Mucosa of stomach (tissue), 1 donor: ENCODE data around the gene DBN1.

Experiments used
- H3K27me3 ChIP-seq: one replicate; pipeline ENCODE4 v1.7.0; 2013; ENCODE audit warnings: mild to moderate bottlenecking, low read length; ENCODE audit not compliant: control insufficient read depth, insufficient read depth
- H3K36me3 ChIP-seq: one replicate; pipeline ENCODE4 v1.7.0; 2013; ENCODE audit warnings: low read length; ENCODE audit not compliant: control insufficient read depth, insufficient read depth
- H3K4me1 ChIP-seq: one replicate; pipeline ENCODE4 v1.7.0; 2013; ENCODE audit warnings: mild to moderate bottlenecking, low read length; ENCODE audit not compliant: control insufficient read depth, insufficient read depth
- H3K4me3 ChIP-seq: one replicate; pipeline ENCODE4 v1.7.0; 2013; ENCODE audit warnings: low read length
- H3K9ac ChIP-seq: one replicate; pipeline ENCODE4 v1.7.0; 2013; ENCODE audit warnings: mild to moderate bottlenecking, low read length, moderate library complexity
- H3K9me3 ChIP-seq: one replicate; pipeline ENCODE4 v1.7.0; 2013; ENCODE audit warnings: mild to moderate bottlenecking, low read length, moderate library complexity; ENCODE audit not compliant: control insufficient read depth
- donor health status: Pancreatic carcinoma.

The DBN1 gene

DNA sequence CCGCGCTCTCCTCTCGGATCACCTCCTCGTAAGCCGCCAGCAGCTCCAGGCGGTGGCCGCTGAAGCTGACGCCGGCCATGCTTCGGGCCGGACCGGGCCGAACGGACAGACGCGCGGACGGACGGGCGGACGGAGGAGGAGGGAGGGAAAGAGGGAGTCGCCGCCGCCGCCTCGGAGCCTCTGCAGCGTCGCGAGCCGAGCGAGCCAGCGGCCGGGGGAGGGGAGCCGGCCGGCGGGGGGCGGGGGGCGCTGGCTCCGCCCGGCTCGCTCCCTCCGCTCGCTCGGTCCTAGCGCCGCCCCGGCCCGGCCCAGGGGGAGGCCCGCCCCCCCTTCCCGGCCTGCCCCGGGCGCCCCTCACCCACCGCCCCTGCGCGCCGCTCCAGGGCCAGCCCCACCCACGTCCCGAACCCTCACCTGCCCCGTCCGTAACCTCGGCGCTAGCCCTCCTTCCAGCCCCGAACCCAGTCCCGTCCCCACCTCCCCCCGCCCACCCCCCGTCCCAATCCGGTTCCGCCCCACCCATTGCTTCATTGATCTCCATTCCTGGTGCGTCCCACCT lies at the start of gene DBN1:
TSS of gene DBN1 (minus strand) at position 192 of the 559 bp plus-strand sequence. CDS start at position 79, 113 bp downstream.
- H3K9me3 ChIP-seq, result no peaks in the 10 kb centered on the region
- H3K27me3 ChIP-seq, result peaks cover 26% of the 10 kb centered on the region
- peak within 1 kb of the TSS; percentile 47 for H3K9ac ChIP-seq
- H3K36me3 ChIP-seq, result no peaks in the 10 kb centered on the region
- H3K4me3 ChIP-seq, result no peak within 1 kb of the TSS
- peaks cover 15% of the 10 kb centered on the region for H3K4me1 ChIP-seq

GRCh38 chr5:177520916-177521513 lies 47.6 kb upstream of the DBN1 start:
- Histone ChIP-seq H3K9ac (no peak overlapping the region), H3K4me1 (peaks cover 3% of the 10 kb centered on the region), H3K27me3 (no peaks in the 10 kb centered on the region), H3K36me3 (peaks cover 18% of the 10 kb centered on the region), H3K4me3 (no peak overlapping the region), H3K9me3 (no peaks in the 10 kb centered on the region)

DNA sequence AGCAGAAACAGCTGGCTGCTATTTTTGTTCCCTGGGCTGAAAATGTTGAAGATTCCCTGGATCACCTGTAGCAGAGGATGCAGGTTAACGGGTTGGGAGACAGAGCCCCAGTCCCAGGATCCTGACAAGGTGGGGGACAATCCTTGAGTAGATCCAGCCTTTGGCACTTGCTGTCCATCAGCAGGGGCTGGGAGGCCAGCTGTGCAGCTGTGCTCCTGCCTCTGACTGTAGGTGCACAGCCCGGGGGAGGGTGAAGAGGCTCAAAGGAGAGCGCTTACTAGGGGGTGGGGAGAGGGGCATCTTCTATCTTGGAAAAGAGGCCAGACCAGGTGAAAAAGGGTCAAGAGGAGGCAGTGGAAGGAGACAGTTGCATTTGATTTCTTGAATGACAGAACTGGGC lies 46.8 kb upstream of the DBN1 start:
- no peak overlapping the region for H3K9ac ChIP-seq
- no peaks in the 10 kb centered on the region for H3K9me3 ChIP-seq
- H3K27me3 ChIP-seq, result no peaks in the 10 kb centered on the region
- peaks cover 8% of the 10 kb centered on the region for H3K4me1 ChIP-seq
- H3K36me3 ChIP-seq, result peaks cover 18% of the 10 kb centered on the region
- H3K4me3 ChIP-seq, result no peak overlapping the region

DNA sequence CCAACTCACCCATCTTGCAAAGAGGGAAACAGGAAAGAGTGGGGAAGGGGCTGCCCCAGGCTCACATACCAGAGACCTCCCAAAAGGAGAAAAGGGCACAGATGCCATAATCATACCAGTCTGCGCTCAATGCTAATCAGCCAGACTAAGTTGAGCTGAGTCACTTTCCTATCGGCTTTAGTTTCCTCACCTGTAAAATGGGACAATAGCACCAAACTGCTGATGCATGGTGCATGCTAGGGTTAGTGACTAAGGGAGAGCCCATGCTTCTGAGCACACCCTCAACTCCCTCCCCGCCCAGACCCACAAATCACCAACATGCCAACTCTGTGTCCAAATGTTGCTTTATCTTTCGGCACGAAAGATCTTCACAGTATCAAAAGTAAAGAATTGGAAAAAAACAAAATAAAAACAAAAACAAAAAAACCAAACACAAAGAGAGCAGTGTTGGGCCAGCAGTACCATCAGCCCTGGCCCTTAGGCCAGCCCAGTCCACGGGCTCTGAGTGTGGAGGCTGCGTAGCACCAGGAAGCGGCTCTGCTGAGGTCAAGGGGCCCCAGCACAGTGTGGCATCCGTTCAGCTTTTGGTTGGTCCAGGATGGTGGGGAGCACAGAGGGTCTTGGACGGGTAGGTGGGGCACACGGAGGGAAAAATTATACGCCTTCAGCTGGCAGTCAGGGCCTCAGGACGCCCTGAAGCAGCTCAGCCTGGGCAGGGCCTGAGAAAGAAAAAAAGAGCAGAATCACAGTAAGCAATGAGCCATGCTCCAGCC lies 46.2 kb upstream of the DBN1 start:
- Histone ChIP-seq H3K4me1 (peaks cover 8% of the 10 kb centered on the region), H3K27me3 (no peaks in the 10 kb centered on the region), H3K9ac (no peak overlapping the region), H3K9me3 (no peaks in the 10 kb centered on the region), H3K36me3 (peaks cover 18% of the 10 kb centered on the region), H3K4me3 (no peak overlapping the region)

GRCh38 chr5:177516601-177517568 lies 43.5 kb upstream of the DBN1 start, which contains the start of gene DDX41:
DDX41 (minus strand) TSS chr5:177516961; CDS start chr5:177516945, 16 bp downstream.
- Histone ChIP-seq H3K4me1 (peaks cover 8% of the 10 kb centered on the region), H3K9ac (peak within 1 kb of the TSS; percentile 66), H3K9me3 (no peaks in the 10 kb centered on the region), H3K27me3 (no peaks in the 10 kb centered on the region), H3K4me3 (peak within 1 kb of the TSS; percentile 92), H3K36me3 (peaks cover 9% of the 10 kb centered on the region)

- Histone ChIP-seq H3K36me3 (no peaks in the 10 kb centered on the region), H3K9me3 (no peaks in the 10 kb centered on the region), H3K4me1 (peaks cover 8% of the 10 kb centered on the region), H3K4me3 (no peak overlapping the region), H3K27me3 (no peaks in the 10 kb centered on the region), H3K9ac (peak overlapping the region; percentile 66)
Observed at GRCh38 chr5:177515580-177515979, 42.1 kb upstream of the DBN1 start.

GRCh38 chr5:177514541-177514940 lies 41.1 kb upstream of the DBN1 start:
- no peak overlapping the region for H3K4me3 ChIP-seq
- H3K9ac ChIP-seq, result no peak overlapping the region
- no peaks in the 10 kb centered on the region for H3K27me3 ChIP-seq
- peaks cover 11% of the 10 kb centered on the region for H3K4me1 ChIP-seq
- no peaks in the 10 kb centered on the region for H3K36me3 ChIP-seq
- no peaks in the 10 kb centered on the region for H3K9me3 ChIP-seq

DNA sequence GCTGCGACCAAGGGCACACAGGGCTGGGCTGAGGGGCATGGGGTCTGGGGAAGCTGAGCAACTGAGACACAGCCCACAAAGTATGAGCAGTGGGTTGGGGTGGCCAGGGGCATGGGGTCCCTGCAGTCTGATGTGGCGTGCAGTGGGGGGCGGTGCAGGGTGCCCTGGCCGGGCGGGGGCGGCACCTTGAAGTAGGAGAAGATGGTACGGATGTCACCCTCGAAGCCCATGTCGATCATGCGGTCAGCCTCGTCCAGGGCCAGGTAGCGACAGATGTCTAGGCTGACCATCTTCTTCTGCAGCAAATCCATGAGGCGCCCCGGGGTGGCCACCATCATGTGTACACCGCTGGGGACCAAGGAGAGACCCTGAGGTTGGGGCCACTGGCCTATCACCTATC lies 40.1 kb upstream of the DBN1 start:
- no peaks in the 10 kb centered on the region for H3K36me3 ChIP-seq
- H3K9ac ChIP-seq, result no peak overlapping the region
- no peaks in the 10 kb centered on the region for H3K27me3 ChIP-seq
- peaks cover 11% of the 10 kb centered on the region for H3K4me1 ChIP-seq
- no peaks in the 10 kb centered on the region for H3K9me3 ChIP-seq
- H3K4me3 ChIP-seq, result no peak overlapping the region

- no peaks in the 10 kb centered on the region for H3K36me3 ChIP-seq
- no peaks in the 10 kb centered on the region for H3K27me3 ChIP-seq
- H3K4me1 ChIP-seq, result peaks cover 11% of the 10 kb centered on the region
- no peak overlapping the region for H3K9ac ChIP-seq
- H3K4me3 ChIP-seq, result no peak overlapping the region
- H3K9me3 ChIP-seq, result no peaks in the 10 kb centered on the region
Observed at GRCh38 chr5:177512736-177513380, 39.4 kb upstream of the DBN1 start.

DNA sequence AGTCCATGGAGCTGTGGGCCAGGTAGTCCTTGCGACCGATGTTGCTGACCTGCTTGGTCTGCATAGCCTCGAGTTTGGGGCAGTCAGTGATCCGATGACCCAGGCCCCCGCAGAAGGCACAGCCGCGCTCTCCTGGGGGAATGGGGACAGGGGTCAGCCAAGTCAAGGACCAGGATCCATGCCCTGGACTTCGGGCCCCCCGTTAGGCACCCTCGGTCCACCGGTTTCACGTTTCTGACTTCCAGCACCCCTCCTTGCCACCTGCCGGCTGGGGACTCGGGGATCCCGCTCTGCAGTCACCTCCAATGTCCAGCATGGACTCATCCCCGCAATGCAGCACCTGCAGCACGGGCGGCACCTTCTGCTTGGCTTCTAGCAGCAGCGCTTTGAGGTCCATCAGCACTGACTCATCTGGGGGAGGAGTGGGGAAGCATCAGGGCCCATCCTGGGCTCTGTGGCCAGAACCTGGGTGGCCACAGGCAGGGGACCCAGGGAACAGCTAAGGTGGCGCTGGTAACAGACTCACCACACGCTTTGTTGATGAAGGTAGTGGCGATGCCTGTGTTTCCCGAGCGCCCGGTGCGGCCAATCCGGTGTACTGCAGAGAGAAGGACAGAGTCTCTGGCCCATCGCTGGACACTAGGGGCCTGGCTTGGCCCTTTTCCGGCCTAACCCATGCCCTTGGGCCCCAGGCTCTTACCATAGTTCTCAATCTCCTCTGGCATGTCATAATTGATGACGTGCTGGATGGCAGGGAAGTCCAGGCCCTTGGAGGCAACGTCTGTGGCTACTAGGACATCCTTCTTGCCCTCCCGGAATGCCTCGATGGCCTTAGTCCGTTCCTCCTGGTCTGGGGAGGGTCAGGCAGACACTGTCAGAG lies 38.6 kb upstream of the DBN1 start:
- Histone ChIP-seq H3K4me1 (peaks cover 11% of the 10 kb centered on the region), H3K4me3 (no peak overlapping the region), H3K27me3 (no peaks in the 10 kb centered on the region), H3K9me3 (no peaks in the 10 kb centered on the region), H3K36me3 (no peaks in the 10 kb centered on the region), H3K9ac (no peak overlapping the region)
